ENCODE data around the gene ZBTB44.

Gene ZBTB44

GRCh38 chr11:130213979-130214281 lies 100.8 kb downstream of the ZBTB44 start:
- DNase-seq (ENCODE audit: low read depth): no peak

- DNase-seq (ENCODE audit: low read depth): no peak
Observed at GRCh38 chr11:130213143-130213978, 101.4 kb downstream of the ZBTB44 start.

- DNase-seq (ENCODE audit: low read depth): no peak
Observed at GRCh38 chr11:130212431-130212961, 102.2 kb downstream of the ZBTB44 start.

GRCh38 chr11:130211781-130212401 lies 102.8 kb downstream of the ZBTB44 start:
- no peak for DNase-seq (ENCODE audit: low read depth)

- no peak for DNase-seq (ENCODE audit: low read depth)
Observed at GRCh38 chr11:130211144-130211543, 103.6 kb downstream of the ZBTB44 start.

- DNase-seq (ENCODE audit: low read depth): no peak
Observed at GRCh38 chr11:130209954-130210854, 104.5 kb downstream of the ZBTB44 start.

GRCh38 chr11:130209128-130209932 lies 105.4 kb downstream of the ZBTB44 start:
- no peak for DNase-seq (ENCODE audit: low read depth)

- no peak for DNase-seq (ENCODE audit: low read depth)
Observed at GRCh38 chr11:130208241-130209127, 106.2 kb downstream of the ZBTB44 start.

- DNase-seq (ENCODE audit: low read depth): no peak
Observed at GRCh38 chr11:130206141-130206540, 108.6 kb downstream of the ZBTB44 start.

- DNase-seq (ENCODE audit: low read depth): no peak
Observed at GRCh38 chr11:130204703-130205095, 110.0 kb downstream of the ZBTB44 start.

- DNase-seq (ENCODE audit: low read depth): no peak
Observed at GRCh38 chr11:130203766-130204702, 110.7 kb downstream of the ZBTB44 start.

- no peak for DNase-seq (ENCODE audit: low read depth)
Observed at GRCh38 chr11:130202818-130203689, 111.7 kb downstream of the ZBTB44 start.

- no peak for DNase-seq (ENCODE audit: low read depth)
Observed at GRCh38 chr11:130202009-130202817, 112.5 kb downstream of the ZBTB44 start.

GRCh38 chr11:130201026-130201425 lies 113.7 kb downstream of the ZBTB44 start:
- no peak for DNase-seq (ENCODE audit: low read depth)

GRCh38 chr11:130199792-130200191 lies 114.9 kb downstream of the ZBTB44 start:
- DNase-seq (ENCODE audit: low read depth): no peak

- DNase-seq (ENCODE audit: low read depth): no peak
Observed at GRCh38 chr11:130198964-130199363, 115.8 kb downstream of the ZBTB44 start.

GRCh38 chr11:130198292-130198691 lies 116.4 kb downstream of the ZBTB44 start:
- DNase-seq (ENCODE audit: low read depth): no peak
